Measurements from ENCODE around the gene RASGRP2. TPM values are rescaled to one million over a fixed set of nuclear protein-coding genes. Genes with fewer than 3 reads are reported as not detected.
"Not testable (repeated sequence)": the region's sequence is repeated elsewhere in the genome, so short reads cannot be mapped to it uniquely, and the experiment has no call there.

The RASGRP2 gene
- total RNA-seq, 4 donors from 2014 or later, result 34.5 to 84.9 (median 41.1) TPM

DNA sequence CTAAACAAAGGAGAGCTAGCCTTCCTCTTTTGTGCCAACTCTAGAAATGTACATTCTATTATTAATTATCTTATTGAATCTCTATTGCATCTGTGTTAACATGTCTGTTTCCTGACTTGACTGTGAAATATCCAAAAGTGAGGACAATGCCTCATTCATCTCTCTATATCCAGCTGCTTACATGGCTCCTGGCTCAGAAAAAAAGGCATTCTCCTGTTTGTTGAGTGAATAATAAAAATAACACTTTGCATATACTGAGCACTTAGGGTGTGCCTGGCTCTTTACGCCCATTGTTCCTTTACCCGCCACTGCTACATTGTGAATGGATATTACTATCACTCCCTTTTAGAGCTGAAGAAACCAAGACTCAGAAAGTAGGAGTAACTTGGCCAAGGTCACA lies 40.9 kb downstream of the RASGRP2 start:
- Histone ChIP-seq H3K27ac (no peak overlapping the region), H3K27me3 (peaks cover 58% of the 10 kb centered on the region), H3K36me3 (no peaks in the 10 kb centered on the region), H3K4me1 (no peaks in the 10 kb centered on the region), H3K9me3 (no peaks in the 10 kb centered on the region), H3K4me3 (no peak overlapping the region)
- no peak for ATAC-seq
- TF ChIP-seq EP300 (IDR thresholded peaks at IDR 0.05), result no peak
- no peak for TF ChIP-seq POLR2AphosphoS5 (IDR thresholded peaks at IDR 0.05)
- TF ChIP-seq CTCF (IDR thresholded peaks at IDR 0.05), result no peak
- no peak for TF ChIP-seq POLR2A (IDR thresholded peaks at IDR 0.05)
- WGBS, 2 donors (ENCODE audit: low coverage in 1 of 2), result 51 to 100% methylated on average over 2 of the region's 2 CpGs

GRCh38 chr11:64701956-64702355 lies 42.0 kb downstream of the RASGRP2 start:
- not testable (repeated sequence) for H3K27ac ChIP-seq, H3K9me3 ChIP-seq, H3K36me3 ChIP-seq, H3K4me3 ChIP-seq, ATAC-seq, H3K4me1 ChIP-seq
- no CpG with 5 or more reads among the region's 29 CpGs for WGBS, 2 donors (ENCODE audit: low coverage in 1 of 2)
- peaks cover 47% of the 10 kb centered on the region for H3K27me3 ChIP-seq

DNA sequence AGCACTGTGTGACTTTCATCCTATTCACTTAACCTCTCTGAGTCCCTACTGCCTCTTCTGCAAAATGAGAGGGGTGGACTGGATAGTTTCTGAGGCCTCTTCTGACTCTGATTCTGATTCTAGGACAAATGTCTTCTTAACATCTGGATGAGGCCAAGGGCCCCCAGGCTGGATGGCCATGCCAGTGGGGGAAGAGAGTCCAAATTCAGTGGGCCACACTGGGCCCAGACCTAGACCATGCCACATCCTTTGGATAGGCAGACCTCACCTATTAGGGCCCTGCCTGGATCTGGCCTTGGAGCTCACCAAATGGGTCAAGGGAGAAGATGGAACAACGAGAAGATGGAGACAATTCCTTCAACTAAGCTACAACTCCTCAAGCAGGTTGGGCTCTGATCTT lies 45.5 kb downstream of the RASGRP2 start:
- Histone ChIP-seq H3K4me3 (no peak overlapping the region), H3K9me3 (no peaks in the 10 kb centered on the region), H3K36me3 (no peaks in the 10 kb centered on the region), H3K27ac (no peak overlapping the region), H3K27me3 (peaks cover 48% of the 10 kb centered on the region), H3K4me1 (no peaks in the 10 kb centered on the region)
- WGBS, 2 donors (ENCODE audit: low coverage in 1 of 2), result 80% methylated on average over 1 of the region's 1 CpG; no CpG with 5 or more reads in 1 of the 2 donors
- ATAC-seq, result no peak
- TF ChIP-seq POLR2A (IDR thresholded peaks at IDR 0.05) (no peak), EP300 (IDR thresholded peaks at IDR 0.05) (no peak), CTCF (IDR thresholded peaks at IDR 0.05) (no peak), POLR2AphosphoS5 (IDR thresholded peaks at IDR 0.05) (no peak)

DNA sequence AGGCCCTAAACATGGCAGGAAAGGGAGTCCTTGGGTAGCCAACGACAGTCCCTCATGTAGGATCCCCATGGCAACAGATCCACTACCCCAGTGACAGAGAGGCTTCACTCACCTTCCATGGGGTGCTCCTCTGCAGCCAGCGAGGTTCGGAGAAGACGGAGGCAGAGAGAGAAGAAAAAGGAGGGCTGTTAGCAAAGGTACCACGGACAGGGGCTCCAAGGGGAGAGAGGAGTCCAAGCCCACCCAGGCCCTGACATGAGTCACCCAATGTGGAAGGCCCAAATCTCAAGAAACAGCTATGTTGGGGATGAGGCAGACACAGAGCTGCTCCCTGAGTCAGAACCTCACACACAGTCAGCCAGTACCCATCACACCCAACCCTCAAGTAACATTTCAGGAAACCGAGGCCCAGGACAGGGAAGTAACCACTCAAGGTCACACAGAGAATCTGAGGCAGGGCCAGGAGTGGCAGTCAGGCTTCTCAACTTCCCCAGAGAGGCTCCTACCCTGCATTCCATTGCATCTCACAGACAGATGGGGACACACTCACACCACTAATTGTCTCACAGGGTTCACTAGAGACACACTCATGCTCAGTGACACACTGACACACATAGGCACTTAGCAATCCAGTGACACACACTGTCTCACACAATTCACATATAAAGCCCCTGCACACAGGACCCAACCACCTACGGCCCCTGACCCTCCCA lies 46.1 kb downstream of the RASGRP2 start:
- H3K9me3 ChIP-seq, result no peaks in the 10 kb centered on the region
- no peak overlapping the region for H3K27ac ChIP-seq
- no peak overlapping the region for H3K4me3 ChIP-seq
- peaks cover 49% of the 10 kb centered on the region for H3K27me3 ChIP-seq
- no peaks in the 10 kb centered on the region for H3K4me1 ChIP-seq
- H3K36me3 ChIP-seq, result no peaks in the 10 kb centered on the region
- 63 to 79% methylated on average over 4 to 7 of the region's 7 CpGs for WGBS, 2 donors (ENCODE audit: low coverage in 1 of 2)
- TF ChIP-seq POLR2AphosphoS5 (IDR thresholded peaks at IDR 0.05) (no peak), EP300 (IDR thresholded peaks at IDR 0.05) (no peak), POLR2A (IDR thresholded peaks at IDR 0.05) (no peak), CTCF (IDR thresholded peaks at IDR 0.05) (no peak)
- no peak for ATAC-seq

GRCh38 chr11:64696045-64696444 lies 47.9 kb downstream of the RASGRP2 start:
- no peaks in the 10 kb centered on the region for H3K9me3 ChIP-seq
- H3K4me1 ChIP-seq, result no peaks in the 10 kb centered on the region
- no peaks in the 10 kb centered on the region for H3K36me3 ChIP-seq
- peaks cover 45% of the 10 kb centered on the region for H3K27me3 ChIP-seq
- WGBS, 2 donors (ENCODE audit: low coverage in 1 of 2), result 69 to 100% methylated on average over 1 to 4 of the region's 8 CpGs
- no peak overlapping the region for H3K27ac ChIP-seq
- no peak for ATAC-seq
- TF ChIP-seq POLR2A (IDR thresholded peaks at IDR 0.05) (no peak), CTCF (IDR thresholded peaks at IDR 0.05) (no peak), POLR2AphosphoS5 (IDR thresholded peaks at IDR 0.05) (no peak), EP300 (IDR thresholded peaks at IDR 0.05) (no peak)
- H3K4me3 ChIP-seq, result no peak overlapping the region
